BLaER1 treated with 17β-estradiol and CSF1 and Interleukin-3, amounts not matched to agents 10 nM and 100 nM (cell line): ENCODE data around the gene PDRG1.

Source experiments
- H3K27ac ChIP-seq, 11 experiments: shearing (Covaris generic); formaldehyde crosslinking; 2 replicates each; pipeline ENCODE4 v1.8.1; 2022
- H3K27me3 ChIP-seq, 11 experiments: shearing (Covaris generic); formaldehyde crosslinking; 2 replicates each; pipeline ENCODE4 v1.8.1; 2022
- H3K36me3 ChIP-seq, 11 experiments: shearing (Covaris generic); formaldehyde crosslinking; 2 replicates each; pipeline ENCODE4 v1.8.1; 2022
- H3K4me1 ChIP-seq, 10 experiments: shearing (Covaris generic); formaldehyde crosslinking; 2 replicates each; pipeline ENCODE4 v1.8.1; 2022
- H3K4me2 ChIP-seq, 11 experiments: shearing (Covaris generic); formaldehyde crosslinking; 2 replicates each; pipeline ENCODE4 v1.8.1; 2022
- H3K4me3 ChIP-seq, 10 experiments: shearing (Covaris generic); formaldehyde crosslinking; 2 replicates each; pipeline ENCODE4 v1.8.1; 2022
- H3K9ac ChIP-seq, 11 experiments: shearing (Covaris generic); formaldehyde crosslinking; 2 replicates each; pipeline ENCODE4 v1.8.1; 2022
- H3K9me3 ChIP-seq, 11 experiments: shearing (Covaris generic); formaldehyde crosslinking; replicated peaks in 1 of 11; 2 replicates each; pipeline ENCODE4 v1.8.1; 2022
- H4K20me1 ChIP-seq, 11 experiments: shearing (Covaris generic); formaldehyde crosslinking; 2 replicates each; pipeline ENCODE4 v1.8.1; 2022
- Cebpa-rat ChIP-seq, 11 experiments: shearing (Covaris generic); IDR thresholded peaks; 2 replicates each; pipeline ENCODE4 v1.8.1; 2022

Gene PDRG1

GRCh38 chr20:31909253-31910070 lies 42.4 kb downstream of the PDRG1 start:
- Histone ChIP-seq H3K27me3 (no peaks in the 10 kb centered on the region), H3K9me3 (no peaks in the 10 kb centered on the region), H3K36me3 (no peaks in the 10 kb centered on the region), H3K27ac (no peak overlapping the region), H3K4me2 (no peak overlapping the region), H3K4me1 (peaks cover 0 to 4% (median under 1%) of the 10 kb centered on the region in 10 experiments; a peak in 4 of 20 replicates), H4K20me1 (no peaks in the 10 kb centered on the region), H3K9ac (no peak overlapping the region), H3K4me3 (no peak overlapping the region)
- TF ChIP-seq Cebpa-rat (IDR thresholded peaks at IDR 0.05), result no peak

GRCh38 chr20:31908424-31908823 lies 43.4 kb downstream of the PDRG1 start:
- H3K4me1 ChIP-seq, result peaks cover 0 to 3% (median 0%) of the 10 kb centered on the region in 10 experiments; a peak in 1 of 20 replicates
- no peaks in the 10 kb centered on the region for H4K20me1 ChIP-seq
- H3K9ac ChIP-seq, result no peak overlapping the region
- no peak for TF ChIP-seq Cebpa-rat (IDR thresholded peaks at IDR 0.05)
- no peaks in the 10 kb centered on the region for H3K9me3 ChIP-seq
- H3K4me3 ChIP-seq, result no peak overlapping the region
- H3K36me3 ChIP-seq, result no peaks in the 10 kb centered on the region
- H3K27ac ChIP-seq, result no peak overlapping the region
- no peaks in the 10 kb centered on the region for H3K27me3 ChIP-seq
- H3K4me2 ChIP-seq, result no peak overlapping the region

DNA sequence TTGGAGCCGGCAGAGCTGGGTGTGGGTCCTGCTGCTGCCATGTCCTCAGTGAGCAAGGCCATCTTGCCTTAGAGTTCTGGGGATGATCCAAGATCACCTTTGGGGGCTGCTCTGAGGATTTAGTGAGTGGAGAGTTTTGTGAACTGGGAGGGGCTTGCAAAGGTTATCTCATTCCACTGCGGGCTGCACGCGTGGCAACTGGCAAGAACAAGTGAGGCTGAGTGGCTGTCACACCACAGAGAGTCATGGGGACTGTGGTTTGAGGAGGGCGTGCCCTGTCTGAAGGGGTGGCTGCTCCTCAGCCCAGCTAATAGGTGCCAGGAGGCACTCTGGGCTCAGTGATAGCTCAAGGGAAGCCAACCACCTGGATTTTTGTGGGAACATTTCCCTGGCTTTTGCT lies 43.8 kb downstream of the PDRG1 start:
- Histone ChIP-seq H3K36me3 (no peaks in the 10 kb centered on the region), H3K4me2 (no peak overlapping the region), H3K9me3 (no peaks in the 10 kb centered on the region), H3K4me1 (peaks cover 0 to 3% (median 0%) of the 10 kb centered on the region in 10 experiments; a peak in 1 of 20 replicates), H3K4me3 (no peak overlapping the region), H3K27me3 (no peaks in the 10 kb centered on the region), H4K20me1 (no peaks in the 10 kb centered on the region), H3K9ac (no peak overlapping the region), H3K27ac (no peak overlapping the region)
- TF ChIP-seq Cebpa-rat (IDR thresholded peaks at IDR 0.05), result no peak

DNA sequence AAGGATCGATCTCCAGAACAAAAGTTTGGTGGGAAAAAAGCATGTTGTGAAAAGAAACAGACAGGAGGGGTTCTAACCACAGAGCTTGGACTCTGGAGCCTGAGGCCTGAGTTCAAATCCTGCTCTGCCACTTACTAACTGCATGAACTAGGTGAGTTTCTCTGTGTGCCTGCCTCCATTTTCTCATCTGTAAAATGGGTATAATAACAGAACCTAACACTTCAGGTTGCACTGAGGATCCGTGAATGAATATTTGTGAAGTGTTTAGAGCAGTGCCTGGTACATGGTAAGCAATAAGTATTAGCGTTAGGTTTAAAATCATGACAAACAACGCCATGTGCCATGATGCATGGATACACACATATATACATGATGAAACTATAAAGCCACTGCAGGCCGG lies 44.8 kb downstream of the PDRG1 start:
- TF ChIP-seq Cebpa-rat (IDR thresholded peaks at IDR 0.05), result no peak
- H3K9me3 ChIP-seq, result no peaks in the 10 kb centered on the region
- no peak overlapping the region for H3K4me2 ChIP-seq
- H3K27me3 ChIP-seq, result no peaks in the 10 kb centered on the region
- H3K4me3 ChIP-seq, result no peak overlapping the region
- no peak overlapping the region for H3K27ac ChIP-seq
- no peaks in the 10 kb centered on the region for H4K20me1 ChIP-seq
- peaks cover 0 to 3% (median 0%) of the 10 kb centered on the region in 10 experiments; a peak in 1 of 20 replicates for H3K4me1 ChIP-seq
- no peak overlapping the region for H3K9ac ChIP-seq
- H3K36me3 ChIP-seq, result no peaks in the 10 kb centered on the region

DNA sequence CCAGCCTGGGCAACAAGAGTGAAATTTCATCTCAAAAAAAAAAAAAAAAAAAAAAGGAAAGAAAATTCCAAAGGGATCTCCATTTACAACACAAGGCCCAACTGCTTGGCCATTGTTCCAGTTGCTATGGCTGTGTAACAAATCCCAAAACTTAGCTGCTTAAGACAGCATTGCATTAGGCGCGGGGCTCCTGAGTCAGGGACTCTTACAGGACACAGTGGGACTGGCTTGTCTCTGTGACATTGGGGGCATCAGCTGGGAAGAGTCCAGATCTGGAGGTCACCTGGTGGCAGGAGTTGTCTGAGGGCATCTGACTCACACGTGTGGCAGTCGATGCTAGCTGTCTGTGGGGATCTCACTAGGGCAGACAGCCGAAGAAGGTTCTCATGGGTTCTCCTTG lies 45.8 kb downstream of the PDRG1 start:
- Histone ChIP-seq H3K27me3 (no peaks in the 10 kb centered on the region), H3K4me1 (peaks cover 0 to 3% (median 0%) of the 10 kb centered on the region in 10 experiments; a peak in 1 of 20 replicates), H3K27ac (no peak overlapping the region), H3K4me3 (no peak overlapping the region), H3K4me2 (no peak overlapping the region), H3K9ac (no peak overlapping the region), H3K9me3 (no peaks in the 10 kb centered on the region), H3K36me3 (no peaks in the 10 kb centered on the region), H4K20me1 (no peaks in the 10 kb centered on the region)
- no peak for TF ChIP-seq Cebpa-rat (IDR thresholded peaks at IDR 0.05)

- no peaks in the 10 kb centered on the region for H3K4me1 ChIP-seq
- no peak overlapping the region for H3K4me2 ChIP-seq
- no peaks in the 10 kb centered on the region for H3K9me3 ChIP-seq
- no peak for TF ChIP-seq Cebpa-rat (IDR thresholded peaks at IDR 0.05)
- no peak overlapping the region for H3K27ac ChIP-seq
- no peaks in the 10 kb centered on the region for H3K36me3 ChIP-seq
- H4K20me1 ChIP-seq, result no peaks in the 10 kb centered on the region
- H3K27me3 ChIP-seq, result no peaks in the 10 kb centered on the region
- H3K9ac ChIP-seq, result no peak overlapping the region
- H3K4me3 ChIP-seq, result no peak overlapping the region
Measured at GRCh38 chr20:31903627-31904386, 48.0 kb downstream of the PDRG1 start.

DNA sequence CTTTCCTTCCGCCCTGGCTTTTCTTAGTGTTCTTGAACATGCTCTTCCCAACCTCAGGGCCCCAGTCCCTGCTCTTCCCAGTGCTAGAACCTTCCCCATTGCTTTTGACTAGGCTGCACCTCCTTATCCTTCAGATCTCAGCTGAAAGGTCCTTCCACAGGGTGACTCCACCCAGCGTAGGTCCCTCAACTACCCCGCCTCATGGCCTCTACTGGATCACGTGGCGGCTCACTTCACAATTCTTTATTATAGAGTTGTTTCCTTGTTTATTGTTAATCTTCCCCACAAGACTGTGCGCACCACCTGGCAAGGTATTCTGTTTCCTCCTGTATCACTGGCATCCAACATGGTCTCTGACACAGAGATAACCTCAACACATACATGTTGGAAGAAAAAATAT lies 50.2 kb downstream of the PDRG1 start:
- Histone ChIP-seq H3K4me1 (peaks cover 0 to 2% (median 0%) of the 10 kb centered on the region in 10 experiments; a peak in 3 of 20 replicates), H3K27me3 (no peaks in the 10 kb centered on the region), H3K27ac (no peak overlapping the region), H4K20me1 (no peaks in the 10 kb centered on the region), H3K4me3 (no peak overlapping the region), H3K9me3 (no peaks in the 10 kb centered on the region), H3K4me2 (no peak overlapping the region), H3K9ac (no peak overlapping the region), H3K36me3 (no peaks in the 10 kb centered on the region)
- TF ChIP-seq Cebpa-rat (IDR thresholded peaks at IDR 0.05), result no peak

- Histone ChIP-seq H3K4me1 (peaks cover 12 to 22% (median 15%) of the 10 kb centered on the region in 10 experiments; a peak in 18 of 20 replicates), H3K27ac (no peak overlapping the region), H3K27me3 (no peaks in the 10 kb centered on the region), H3K4me3 (no peak overlapping the region), H3K9ac (no peak overlapping the region), H4K20me1 (no peaks in the 10 kb centered on the region), H3K9me3 (0 out of 22 replicates have a peak, but pooled peaks cover 0 to 4% (median 0%) of the 10 kb centered on the region in 11 experiments), H3K36me3 (no peaks in the 10 kb centered on the region), H3K4me2 (no peak overlapping the region)
- no peak for TF ChIP-seq Cebpa-rat (IDR thresholded peaks at IDR 0.05)
Measured at GRCh38 chr20:31897541-31897940, 54.3 kb downstream of the PDRG1 start.

DNA sequence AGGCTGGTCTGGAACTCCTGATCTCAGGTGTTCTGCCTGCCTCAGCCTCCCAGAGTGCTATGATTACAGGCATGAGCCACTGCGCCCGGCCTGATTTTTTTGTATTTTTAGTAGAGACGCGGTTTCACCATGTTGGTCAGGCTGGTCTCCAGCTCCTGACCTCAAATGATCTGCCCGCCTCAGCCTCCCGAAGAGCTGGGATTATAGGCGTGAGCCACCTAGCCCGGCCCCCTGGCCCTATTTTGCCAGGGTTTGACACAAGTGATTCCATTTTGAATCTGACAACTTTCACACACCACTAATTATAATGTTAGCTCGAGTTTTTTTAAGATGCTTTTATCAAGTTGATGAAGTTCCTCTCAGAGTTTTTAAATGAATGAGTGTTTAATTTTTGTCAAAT lies 55.8 kb downstream of the PDRG1 start:
- no peaks in the 10 kb centered on the region for H3K36me3 ChIP-seq
- H3K4me3 ChIP-seq, result no peak overlapping the region
- no peak for TF ChIP-seq Cebpa-rat (IDR thresholded peaks at IDR 0.05)
- peak overlapping the region in 8 of 11 experiments; percentile 66 to 73 (median 72); a peak in 9 of 22 replicates for H3K27ac ChIP-seq
- H3K4me2 ChIP-seq, result peak overlapping the region in 6 of 11 experiments; percentile 15 to 61 (median 50); a peak in 5 of 22 replicates
- 0 out of 22 replicates have a peak, but pooled peaks cover 0 to 4% (median 0%) of the 10 kb centered on the region in 11 experiments for H3K9me3 ChIP-seq
- no peak overlapping the region for H3K9ac ChIP-seq
- peaks cover 12 to 22% (median 15%) of the 10 kb centered on the region in 10 experiments; a peak in 18 of 20 replicates for H3K4me1 ChIP-seq
- no peaks in the 10 kb centered on the region for H4K20me1 ChIP-seq
- H3K27me3 ChIP-seq, result no peaks in the 10 kb centered on the region
